Fibroblast of the aortic adventitia (primary cell): ENCODE measurements around the gene RSRC1. TPM values are rescaled to one million over a fixed set of nuclear protein-coding genes. Genes with fewer than 3 reads are reported as not detected.

Experiments used
- DNase-seq: peaks from one replicate; pipeline ENCODE4 v3.0.0-alpha.2; 2010; ENCODE audit warnings: low read depth
- H3K4me3 ChIP-seq: 2 replicates; pipeline ENCODE4 v1.5.1; 2011; ENCODE audit warnings: low read depth, mild to moderate bottlenecking, control low read depth, low read length, moderate library complexity
- CTCF ChIP-seq: IDR thresholded peaks from 2 replicates; pipeline ENCODE4 v1.5.1; 2011; ENCODE audit warnings: mild to moderate bottlenecking, low read length, control low read depth, inconsistent platforms; ENCODE audit not compliant: insufficient read depth
- total RNA-seq: library from RNA; depleted of rRNA; stranded (reverse); fragments of >200 nt; gene quantifications from 2 replicates; pipeline ENCODE4 v1.2.3, GENCODE V29; 2012; ENCODE audit warnings: low replicate concordance

Gene RSRC1
- total RNA-seq, 1 donor = 45.8 TPM

GRCh38 chr3:158447408-158447807, 337.5 kb downstream of the RSRC1 start:
- DNase-seq = no peak
- H3K4me3 ChIP-seq = no peak overlapping the region
- no peak for TF ChIP-seq CTCF

DNA sequence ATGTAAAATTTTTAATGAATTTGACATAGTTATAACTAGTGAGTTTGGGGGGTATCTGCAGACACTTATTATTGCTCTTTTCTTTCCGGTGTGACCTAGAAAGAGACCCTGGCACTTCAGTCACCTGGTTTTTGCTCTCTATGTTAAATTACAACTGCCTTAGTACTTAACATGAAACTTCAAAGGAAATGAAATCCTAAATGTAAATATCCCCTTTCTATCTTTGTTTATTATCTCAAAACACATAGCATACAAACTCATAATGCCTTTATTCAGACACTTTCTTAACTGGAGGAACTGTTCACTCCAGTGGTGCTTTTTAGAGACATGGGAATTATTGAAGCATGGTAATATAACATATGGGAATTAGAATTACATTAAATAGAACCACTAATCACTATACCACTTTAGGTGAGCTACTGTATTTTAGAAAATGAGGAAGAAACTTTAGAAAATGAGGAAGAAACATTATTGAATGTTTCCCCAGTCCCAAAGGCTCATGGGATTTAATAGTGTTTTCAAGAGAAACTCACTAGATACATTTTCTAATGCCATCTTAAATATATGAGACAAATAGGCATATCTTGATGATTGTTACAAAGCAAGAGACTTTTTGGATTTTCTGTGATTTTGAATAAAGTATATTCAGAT, 341.6 kb downstream of the RSRC1 start:
- no peak for DNase-seq
- H3K4me3 ChIP-seq = no peak overlapping the region
- no peak for TF ChIP-seq CTCF

- DNase-seq = no peak
- no peak overlapping the region for H3K4me3 ChIP-seq
- no peak for TF ChIP-seq CTCF
Observed at GRCh38 chr3:158452334-158452733, 342.4 kb downstream of the RSRC1 start.

GRCh38 chr3:158453004-158453403, 343.1 kb downstream of the RSRC1 start:
- no peak overlapping the region for H3K4me3 ChIP-seq
- TF ChIP-seq CTCF = no peak
- no peak for DNase-seq

GRCh38 chr3:158453865-158454264, 344.0 kb downstream of the RSRC1 start:
- TF ChIP-seq CTCF = no peak
- H3K4me3 ChIP-seq = no peak overlapping the region
- no peak for DNase-seq

DNA sequence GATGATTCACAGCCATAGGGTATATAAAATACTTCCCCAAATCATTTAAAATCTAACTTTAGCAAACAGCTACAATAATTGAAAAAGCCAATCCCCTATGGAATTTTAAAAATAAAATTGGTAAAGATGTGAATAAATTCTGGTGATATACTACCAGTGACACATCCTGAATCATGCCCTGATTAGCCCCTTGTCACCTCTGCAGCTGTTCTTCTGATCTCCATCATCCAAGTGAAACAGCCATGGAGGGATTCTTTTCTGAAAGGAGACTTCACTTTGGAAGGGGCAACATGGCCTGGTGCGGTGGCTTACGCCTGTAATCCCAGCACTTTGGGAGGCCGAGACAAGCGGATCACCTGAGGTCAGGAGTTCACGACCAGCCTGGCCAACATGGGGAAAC, 345.5 kb downstream of the RSRC1 start:
- no peak for DNase-seq

More for the DNA sequence above, 345.5 kb downstream of the RSRC1 start:
- TF ChIP-seq CTCF = no peak
- H3K4me3 ChIP-seq = no peak overlapping the region
